Measurements from ENCODE around the gene TTPAL.

TTPAL gene

GRCh38 chr20:44433751-44434538 lies 41.7 kb upstream of the TTPAL start:
- TF ChIP-seq, protein P1, sequence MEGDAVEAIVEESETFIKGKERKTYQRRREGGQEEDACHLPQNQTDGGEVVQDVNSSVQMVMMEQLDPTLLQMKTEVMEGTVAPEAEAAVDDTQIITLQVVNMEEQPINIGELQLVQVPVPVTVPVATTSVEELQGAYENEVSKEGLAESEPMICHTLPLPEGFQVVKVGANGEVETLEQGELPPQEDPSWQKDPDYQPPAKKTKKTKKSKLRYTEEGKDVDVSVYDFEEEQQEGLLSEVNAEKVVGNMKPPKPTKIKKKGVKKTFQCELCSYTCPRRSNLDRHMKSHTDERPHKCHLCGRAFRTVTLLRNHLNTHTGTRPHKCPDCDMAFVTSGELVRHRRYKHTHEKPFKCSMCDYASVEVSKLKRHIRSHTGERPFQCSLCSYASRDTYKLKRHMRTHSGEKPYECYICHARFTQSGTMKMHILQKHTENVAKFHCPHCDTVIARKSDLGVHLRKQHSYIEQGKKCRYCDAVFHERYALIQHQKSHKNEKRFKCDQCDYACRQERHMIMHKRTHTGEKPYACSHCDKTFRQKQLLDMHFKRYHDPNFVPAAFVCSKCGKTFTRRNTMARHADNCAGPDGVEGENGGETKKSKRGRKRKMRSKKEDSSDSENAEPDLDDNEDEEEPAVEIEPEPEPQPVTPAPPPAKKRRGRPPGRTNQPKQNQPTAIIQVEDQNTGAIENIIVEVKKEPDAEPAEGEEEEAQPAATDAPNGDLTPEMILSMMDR (IDR thresholded peaks at IDR 0.05; ENCODE audit: insufficient read depth, low read depth, low read length, missing control alignments), result no peak
- DNase-seq (ENCODE audit: low read depth), result no peak
- H3K4me3 ChIP-seq (ENCODE audit: low read length), result no peak overlapping the region

DNA sequence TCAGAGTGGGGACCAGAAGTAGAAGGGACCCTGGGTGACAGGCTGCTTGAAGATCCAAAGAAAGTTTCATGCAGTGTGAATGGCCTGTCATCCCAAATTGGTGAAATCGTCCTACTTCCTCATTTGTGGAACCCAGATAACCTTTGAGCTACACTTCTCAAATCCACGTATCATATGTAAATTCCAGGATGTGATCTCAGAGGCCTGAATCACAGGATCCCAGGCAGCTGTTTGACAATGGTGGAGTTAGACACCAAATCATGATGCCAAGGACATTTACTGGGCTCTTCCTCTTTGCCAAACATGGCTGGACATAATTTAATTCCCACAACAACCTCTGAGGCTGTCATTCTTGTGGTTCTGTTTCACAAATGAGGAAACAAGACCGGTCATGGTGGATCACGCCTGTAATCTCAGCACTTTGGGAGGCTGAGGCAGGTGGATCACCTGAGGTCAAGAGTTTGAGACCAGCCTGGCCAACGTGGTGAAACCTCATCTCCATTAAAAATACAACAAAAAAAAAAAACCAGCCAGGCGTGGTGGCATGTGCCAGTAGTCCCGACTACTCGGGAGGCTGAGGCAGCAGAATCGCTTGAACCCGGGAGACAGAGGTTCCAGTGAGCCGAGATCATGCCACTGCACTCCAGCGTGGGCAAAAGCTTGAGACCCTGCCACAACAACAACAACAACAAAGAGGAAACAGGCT lies 39.9 kb upstream of the TTPAL start:
- TF ChIP-seq, protein P1 (IDR thresholded peaks at IDR 0.05; ENCODE audit: insufficient read depth, low read depth, low read length, missing control alignments), result no peak
- no peak for DNase-seq (ENCODE audit: low read depth)
- no peak overlapping the region for H3K4me3 ChIP-seq (ENCODE audit: low read length)

DNA sequence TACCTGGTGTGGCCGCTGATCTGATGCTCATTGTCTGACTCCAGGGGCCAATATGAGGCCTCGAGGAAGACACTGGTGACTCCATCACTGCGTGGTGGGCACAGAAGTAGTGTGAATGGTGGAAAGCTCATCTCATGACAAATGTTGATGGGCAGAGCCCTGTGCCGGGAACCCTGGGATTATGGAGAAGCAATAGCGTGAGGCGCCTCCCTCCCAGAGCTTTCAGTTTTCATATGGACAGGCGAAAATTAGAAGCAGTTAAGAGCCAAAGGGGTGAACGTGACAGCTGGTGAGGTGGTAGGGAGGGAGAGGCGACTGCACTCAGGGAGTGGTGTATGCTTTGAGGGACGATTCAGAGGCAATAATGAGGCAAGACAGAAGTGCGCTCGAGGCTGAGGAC lies 39.3 kb upstream of the TTPAL start:
- H3K4me3 ChIP-seq (ENCODE audit: low read length), result no peak overlapping the region
- TF ChIP-seq, protein P1 (IDR thresholded peaks at IDR 0.05; ENCODE audit: insufficient read depth, low read depth, low read length, missing control alignments), result no peak

GRCh38 chr20:44437497-44437896 lies 38.2 kb upstream of the TTPAL start:
- DNase-seq (ENCODE audit: low read depth), result no peak
- H3K4me3 ChIP-seq (ENCODE audit: low read length), result no peak overlapping the region
- TF ChIP-seq, protein P1 (IDR thresholded peaks at IDR 0.05; ENCODE audit: insufficient read depth, low read depth, low read length, missing control alignments), result no peak

More for the DNA sequence above, 39.3 kb upstream of the TTPAL start:
- no peak for DNase-seq (ENCODE audit: low read depth)

DNA sequence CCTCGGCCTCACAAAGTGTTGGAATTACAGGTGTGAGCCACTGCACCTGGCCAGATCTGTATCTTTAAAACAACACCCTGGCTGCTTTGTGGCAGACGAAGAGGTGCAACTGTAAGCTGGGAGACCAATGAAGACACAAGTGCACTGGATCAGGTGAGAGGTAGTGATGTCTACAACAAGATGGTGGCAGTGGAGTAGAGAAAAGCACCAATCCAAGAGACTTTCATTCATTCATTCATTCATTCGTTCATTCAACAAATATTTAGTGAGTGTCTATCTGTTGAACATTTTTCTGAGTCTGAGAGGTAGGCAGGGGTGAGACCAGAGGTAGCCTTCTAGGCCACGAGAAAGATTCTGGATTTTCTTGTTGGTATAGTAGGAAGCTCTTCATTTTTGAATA lies 36.9 kb upstream of the TTPAL start:
- H3K4me3 ChIP-seq (ENCODE audit: low read length), result no peak overlapping the region
- TF ChIP-seq, protein P1 (IDR thresholded peaks at IDR 0.05; ENCODE audit: insufficient read depth, low read depth, low read length, missing control alignments), result no peak
- DNase-seq (ENCODE audit: low read depth), result no peak

DNA sequence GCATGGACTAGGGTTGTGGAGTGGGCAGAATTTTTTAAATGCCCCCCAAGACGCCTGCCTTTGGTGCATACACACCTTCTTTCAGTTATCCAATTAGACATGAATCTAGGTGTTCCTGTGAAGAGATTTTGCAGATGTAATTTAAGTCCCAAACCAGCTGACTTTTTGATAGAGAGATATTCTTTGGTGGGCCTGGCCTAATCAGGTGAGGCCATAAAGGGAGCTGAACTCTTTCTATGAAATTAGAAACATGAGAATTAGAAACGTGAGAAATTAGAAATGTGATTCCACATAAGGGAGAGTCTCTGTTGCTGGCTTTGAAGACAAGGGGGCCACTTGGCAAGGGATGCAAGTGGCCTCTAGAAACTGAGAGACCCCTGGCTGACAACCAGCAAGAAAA lies 36.4 kb upstream of the TTPAL start:
- H3K4me3 ChIP-seq (ENCODE audit: low read length), result no peak overlapping the region
- TF ChIP-seq, protein P1 (IDR thresholded peaks at IDR 0.05; ENCODE audit: insufficient read depth, low read depth, low read length, missing control alignments), result no peak
- no peak for DNase-seq (ENCODE audit: low read depth)

All from epithelial cell of esophagus (primary cell).